Fibroblast of lung (primary cell): Measurements from ENCODE around the gene GNAI2.

Source experiments
- CTCF ChIP-seq, 2 donors: IDR thresholded peaks in 1 of 2; conservative IDR thresholded peaks in 1 of 2; 1 replicate in 1 of 2; 2 replicates in 1 of 2; pipeline ENCODE4 v1.5.1; 2011 to 2012; ENCODE audit warnings: low read length in 2 of 2, control low read depth in 1 of 2, inconsistent platforms in 1 of 2, low read depth in 1 of 2, mild to moderate bottlenecking in 1 of 2
- EZH2 ChIP-seq: IDR thresholded peaks from 2 replicates; pipeline ENCODE4 v1.5.1; 2012; ENCODE audit warnings: low read length, control low read depth, mild to moderate bottlenecking; ENCODE audit errors: missing control alignments

DNA sequence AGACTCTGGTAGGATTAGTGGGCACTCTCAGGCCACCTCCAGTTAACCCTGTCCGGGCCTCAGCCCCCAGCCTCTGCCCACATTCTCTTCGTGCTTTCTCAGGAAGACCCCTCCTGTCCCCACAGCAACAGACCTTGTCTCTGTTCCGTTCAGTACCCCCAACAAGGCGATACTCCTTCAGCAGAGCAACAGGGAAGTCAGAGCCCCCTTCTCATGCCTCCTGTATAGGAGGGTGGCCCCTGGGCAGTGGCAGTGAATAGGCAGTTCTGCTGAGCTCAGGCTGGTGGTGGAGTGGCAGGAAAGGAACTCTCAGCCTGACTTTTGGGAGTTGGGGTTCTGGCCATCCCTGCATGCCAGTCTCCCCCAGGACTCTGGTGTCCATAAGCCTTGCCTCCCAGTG is 33.5 kb downstream of the GNAI2 start:
- TF ChIP-seq CTCF (conservative IDR thresholded peaks at IDR 0.05 in 1 of 2, IDR thresholded peaks at IDR 0.05 in 1 of 2; ENCODE audit: low read depth in 1 of 2, low read length in 2 of 2): no peak
- no peak for TF ChIP-seq EZH2
